ENCODE data around the gene NOM1. TPM values are rescaled to one million over a fixed set of nuclear protein-coding genes. Genes with fewer than 3 reads are reported as not detected.

Gene NOM1
- polyA plus RNA-seq, 1 of the 3 experiments (the other 2 are of a cell fraction): 18.1 TPM

GRCh38 chr7:157017603-157018327, 68.3 kb downstream of the NOM1 start:
- peaks cover 100% of the 10 kb centered on the region for H3K27me3 ChIP-seq (ENCODE audit: insufficient read depth)

More at GRCh38 chr7:157017603-157018327, 68.3 kb downstream of the NOM1 start:
- H3K79me2 ChIP-seq (ENCODE audit: insufficient read depth): no peaks in the 10 kb centered on the region
- no peaks in the 10 kb centered on the region for H3F3A ChIP-seq (replicated peaks; ENCODE audit: insufficient read depth)
- no peak overlapping the region for H3K4me2 ChIP-seq
- 12% methylated on average over 32 of the region's 48 CpGs for WGBS (ENCODE audit: low lambda C conversion rate)
- TF ChIP-seq JUND (IDR thresholded peaks at IDR 0.05): no peak
- no peak for TF ChIP-seq NRF1 (IDR thresholded peaks at IDR 0.05; ENCODE audit: low read depth, low read length)
- no peak for TF ChIP-seq IRF3 (IDR thresholded peaks at IDR 0.05; ENCODE audit: low read depth, low read length)
- TF ChIP-seq USF2 (IDR thresholded peaks at IDR 0.05; ENCODE audit: borderline replicate concordance, low read depth, low read length): no peak
- TF ChIP-seq FOSL2 (IDR thresholded peaks at IDR 0.05; ENCODE audit: borderline replicate concordance, low read depth): no peak
- no peak for TF ChIP-seq MEF2A (IDR thresholded peaks at IDR 0.05; ENCODE audit: borderline replicate concordance, low read depth)
- TF ChIP-seq TCF12 (IDR thresholded peaks at IDR 0.05): no peak
- TF ChIP-seq TAF1 (IDR thresholded peaks at IDR 0.05; ENCODE audit: borderline replicate concordance, low read depth, low read length): no peak
- TF ChIP-seq YY1 (IDR thresholded peaks at IDR 0.05; ENCODE audit: low read depth): no peak
- no peak for TF ChIP-seq GABPA (IDR thresholded peaks at IDR 0.05; ENCODE audit: low read depth)
- TF ChIP-seq POLR2AphosphoS5 (IDR thresholded peaks at IDR 0.05; ENCODE audit: low read depth, low read length): no peak
- TF ChIP-seq TEAD4 (IDR thresholded peaks at IDR 0.05; ENCODE audit: borderline replicate concordance, insufficient read depth): no peak
- no peak for TF ChIP-seq PBX3 (IDR thresholded peaks at IDR 0.05)
- TF ChIP-seq USF1 (IDR thresholded peaks at IDR 0.05; ENCODE audit: borderline replicate concordance, low read depth): no peak
- TF ChIP-seq EP300 (IDR thresholded peaks at IDR 0.05; ENCODE audit: borderline replicate concordance in 1 of 2, low read depth in 1 of 2, low read length in 1 of 2): no peak
- no peaks in the 10 kb centered on the region for H3K9me3 ChIP-seq
- H3K9me2 ChIP-seq: no peaks in the 10 kb centered on the region
- peaks cover 10% of the 10 kb centered on the region for H4K20me1 ChIP-seq (ENCODE audit: insufficient read depth)
- H3K4me1 ChIP-seq (ENCODE audit: control insufficient read depth in 1 of 2, insufficient read depth in 2 of 2, low read depth in 1 of 2, low read length in 1 of 2): no peaks in the 10 kb centered on the region; a peak in 1 of 4 replicates
- peak; percentile 46 for DNase-seq
- ChIA-PET CTCF (interaction anchor here (1.7 to 2.2 kb wide), 2 partner anchors 68 to 207 kb away, joined by 4 to 6 read pairs; partner anchors contain the start of gene NOM1), POLR2A (no interaction called here)
- H3K4me3 ChIP-seq (ENCODE audit: low read depth in 2 of 2, low read length in 1 of 2): no peak overlapping the region
- no peak overlapping the region for H3K27ac ChIP-seq (ENCODE audit: low read depth in 2 of 2, low read length in 1 of 2)
- H3K36me3 ChIP-seq (replicated peaks in 1 of 2; ENCODE audit: control insufficient read depth in 1 of 2, insufficient read depth in 2 of 2, low read length in 1 of 2): no peaks in the 10 kb centered on the region
- no peak overlapping the region for H2AFZ ChIP-seq (ENCODE audit: low read depth)
- no peak overlapping the region for H3K9ac ChIP-seq
